GM21825 (cell line): ENCODE results near the gene PAK4.
"Not testable (repeated sequence)": the region's sequence is repeated elsewhere in the genome, so short reads cannot be mapped to it uniquely, and the experiment has no call there.

ENCODE experiments used
- ATAC-seq: cut with Tn5 transposase; IDR thresholded peaks from one replicate; pipeline ENCODE4 v1.9.1; 2021; ENCODE audit warnings: mild to moderate bottlenecking, moderate library complexity; ENCODE audit not compliant: unreplicated experiment

Gene PAK4

DNA sequence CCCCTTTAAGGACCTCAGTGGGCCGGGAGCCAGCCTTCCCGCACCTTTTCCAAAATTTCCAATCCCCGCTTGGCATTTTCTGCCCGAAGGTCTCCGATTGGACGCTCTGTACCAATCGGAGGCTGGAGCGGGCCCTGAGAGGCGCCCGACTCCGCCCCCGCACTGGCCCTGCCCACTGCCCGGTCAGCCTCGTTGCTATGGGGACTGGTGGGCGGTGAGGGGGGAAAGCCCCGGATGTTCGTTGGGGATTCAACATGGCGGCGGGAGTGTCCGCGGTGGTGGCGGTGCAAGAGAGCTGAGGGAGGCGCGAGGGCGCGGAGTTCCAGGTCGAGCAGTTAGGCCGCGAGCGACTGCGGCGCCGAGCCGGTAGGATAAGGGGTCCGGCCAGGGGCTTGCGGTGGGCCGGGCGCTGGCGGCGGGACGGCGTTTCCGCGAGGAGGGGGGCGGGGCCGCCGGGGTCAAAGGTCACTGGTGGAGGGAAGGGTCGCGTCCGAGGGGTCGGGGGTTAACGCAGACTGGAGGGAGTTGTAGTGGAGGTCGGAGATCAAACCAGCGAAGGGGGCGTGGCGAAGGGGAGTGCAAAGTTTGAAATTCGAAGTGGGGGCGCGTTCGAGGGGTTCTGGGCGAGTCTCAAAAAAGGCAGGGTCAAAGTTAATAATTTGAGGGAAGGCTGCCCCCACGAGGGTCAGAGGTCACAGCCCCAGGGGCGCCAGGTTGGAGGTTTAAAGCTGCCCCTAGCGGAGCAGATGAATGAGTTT, at the start of gene PAK4:
TSS of gene PAK4 (plus strand) at position 233 of the 758 bp plus-strand sequence. CDS start 43,768 bp downstream, outside the sequence.
- peak; percentile 89 for ATAC-seq

DNA sequence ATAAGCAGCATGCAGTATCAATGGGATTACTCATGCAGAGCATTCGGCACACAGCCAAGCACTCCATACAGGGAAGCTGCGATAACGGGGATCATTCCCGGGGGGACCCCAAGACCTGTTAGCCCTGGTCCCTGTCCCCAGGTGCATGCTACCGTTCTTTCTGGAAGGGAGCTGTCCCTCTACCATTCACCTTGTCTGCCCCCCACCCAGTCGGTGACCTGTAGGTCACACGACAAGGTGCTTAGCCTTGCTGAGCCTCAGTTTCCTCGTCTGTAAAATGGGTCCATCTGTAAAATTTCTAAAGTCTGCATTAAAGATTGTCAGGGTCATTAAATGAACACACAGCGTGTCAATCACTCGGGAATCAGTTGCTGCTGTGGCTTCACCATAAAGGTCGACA, 48.3 kb upstream of the PAK4 start:
- no peak for ATAC-seq

- ATAC-seq = no peak
Measured at GRCh38 chr19:39078436-39079200, 47.0 kb upstream of the PAK4 start.

GRCh38 chr19:39080431-39080830, 45.2 kb upstream of the PAK4 start:
- ATAC-seq = no peak

- ATAC-seq = no peak
Measured at GRCh38 chr19:39082167-39082566, 43.4 kb upstream of the PAK4 start.

DNA sequence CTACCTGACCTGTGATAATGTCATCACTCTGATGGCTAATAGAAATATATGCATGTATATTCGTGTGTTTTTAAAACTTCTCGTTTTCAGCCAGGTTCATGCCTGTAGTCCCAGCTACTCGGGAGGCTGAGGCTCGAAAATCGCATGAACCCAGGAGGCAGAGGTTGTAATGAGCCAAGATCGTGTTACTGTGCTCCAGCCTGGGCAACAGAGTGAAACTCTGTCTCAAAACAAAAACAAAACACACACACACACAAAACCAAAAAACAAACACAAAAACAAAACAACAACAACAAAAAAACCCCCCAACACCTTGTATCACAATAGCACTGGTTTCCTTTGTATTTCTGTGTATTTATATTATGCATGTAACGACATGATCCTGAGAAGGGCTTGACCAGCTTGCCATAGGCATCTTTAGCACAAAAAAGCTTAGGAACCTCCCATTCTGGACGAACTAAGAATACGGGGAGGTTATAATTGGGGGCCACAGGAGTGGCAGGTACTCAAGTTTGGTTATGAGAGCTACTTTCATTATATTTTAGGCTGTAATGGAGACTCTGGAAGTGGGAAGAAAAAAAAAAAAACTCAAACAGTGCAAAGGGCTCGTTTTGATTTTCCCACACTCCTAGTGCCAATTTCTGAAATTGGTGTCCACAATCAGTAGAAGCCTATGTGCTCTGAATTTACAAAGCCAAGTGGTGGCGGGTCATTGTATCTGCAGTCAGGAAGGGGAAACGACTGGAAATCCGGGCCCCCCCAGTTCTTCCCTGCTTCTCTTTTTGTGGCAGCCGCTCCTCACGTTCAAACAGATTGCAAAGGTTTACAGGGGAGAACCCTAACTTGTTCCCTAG, 42.6 kb upstream of the PAK4 start:
- no peak for ATAC-seq

DNA sequence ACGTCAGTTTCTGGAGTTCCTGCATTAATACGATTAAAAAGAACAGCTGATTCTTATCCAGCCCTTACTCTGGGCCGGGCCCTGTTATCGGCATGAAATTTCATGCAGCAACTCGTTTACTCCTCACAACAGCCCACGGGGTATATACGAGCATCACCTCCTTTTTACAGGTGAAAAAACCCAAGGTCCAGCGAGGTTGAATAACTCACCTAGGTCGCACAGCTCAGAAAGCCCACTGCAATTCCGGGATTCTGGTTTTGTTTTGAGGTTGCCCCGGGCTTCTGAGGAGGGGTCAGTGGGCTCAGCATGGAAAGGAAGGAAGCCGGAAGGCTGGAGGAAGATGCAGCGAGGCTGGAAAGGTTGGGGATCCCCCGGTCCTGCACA, 42.0 kb upstream of the PAK4 start:
- ATAC-seq = no peak

- no peak for ATAC-seq
Measured at GRCh38 chr19:39083983-39084731, 41.4 kb upstream of the PAK4 start, which contains the start of gene ACP7. Gene ACP7 (plus strand): TSS chr19:39084368. CDS start chr19:39085270, 902 bp downstream.

DNA sequence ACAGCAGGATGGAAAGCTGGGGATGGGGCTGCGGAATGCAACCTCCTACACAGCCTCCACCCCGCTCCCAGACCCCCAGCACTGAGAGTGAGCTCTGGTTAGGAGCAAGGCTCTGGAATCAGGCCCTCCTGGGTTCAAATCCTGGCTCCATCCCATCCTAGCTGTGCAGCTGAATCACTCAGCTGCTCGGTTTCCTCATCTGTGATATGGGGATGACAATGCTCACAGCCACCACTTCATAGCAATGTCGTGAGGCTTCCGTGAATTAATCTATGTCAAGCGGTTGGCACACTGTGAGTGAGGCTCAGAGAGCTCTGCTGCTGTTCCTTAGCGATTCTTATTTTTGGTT, 40.9 kb upstream of the PAK4 start:
- ATAC-seq = no peak

GRCh38 chr19:39085392-39085791, 40.2 kb upstream of the PAK4 start:
- no peak for ATAC-seq

DNA sequence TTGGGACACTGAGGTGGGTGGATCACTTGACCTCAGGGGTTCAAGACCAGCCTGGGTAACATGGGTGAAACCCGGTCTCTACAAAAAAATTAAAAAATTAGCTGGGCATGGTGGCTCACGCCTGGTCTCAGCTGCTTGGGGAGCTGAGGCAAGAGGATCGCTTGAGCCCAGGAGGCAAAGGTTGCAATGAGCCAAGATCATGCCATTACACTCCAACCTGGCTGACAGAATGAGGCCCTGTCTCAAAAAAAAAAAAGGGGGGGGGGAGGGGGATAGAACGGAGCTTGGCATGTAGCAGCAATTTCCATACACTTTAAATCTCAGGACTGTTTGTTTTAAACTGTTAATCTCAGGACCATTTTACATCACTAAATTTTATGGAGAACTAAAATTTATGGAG, 39.2 kb upstream of the PAK4 start:
- no peak for ATAC-seq

DNA sequence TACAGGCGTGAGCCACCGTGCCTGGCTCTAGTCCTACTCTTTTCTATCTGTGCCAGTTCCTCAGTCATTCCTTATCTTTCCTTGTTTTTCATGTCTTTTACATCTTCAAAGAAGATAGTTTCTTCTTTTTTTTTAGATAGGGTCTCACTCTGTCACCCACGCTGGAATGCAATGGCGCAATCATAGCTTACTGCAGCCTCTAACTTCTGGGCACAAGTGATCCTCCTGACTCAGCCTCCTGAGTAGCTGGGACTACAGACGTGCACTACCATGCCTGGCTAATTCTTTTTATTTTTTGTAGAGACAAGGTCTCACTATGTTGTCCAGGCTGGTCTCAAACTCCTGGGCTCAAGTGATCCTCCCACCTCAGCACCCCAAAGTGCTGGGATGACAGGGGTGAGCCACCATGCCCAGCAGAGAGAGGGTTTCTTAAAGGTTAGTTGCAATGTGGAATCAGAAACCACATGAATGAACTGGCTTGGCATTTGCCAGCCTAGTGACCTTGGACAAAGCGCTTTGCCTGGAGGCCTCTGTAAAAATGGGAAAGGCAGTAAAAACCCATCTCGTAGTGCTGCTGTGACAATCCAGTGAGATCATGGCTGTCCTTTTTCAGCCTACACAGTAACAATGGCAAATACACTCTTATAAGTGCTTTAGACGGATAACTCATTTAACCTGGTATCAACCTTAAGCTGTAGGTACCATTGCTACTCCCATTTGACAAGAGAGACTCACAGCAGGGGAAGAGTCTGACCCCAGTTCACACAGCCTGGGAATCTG, 37.5 kb upstream of the PAK4 start:
- ATAC-seq = no peak

DNA sequence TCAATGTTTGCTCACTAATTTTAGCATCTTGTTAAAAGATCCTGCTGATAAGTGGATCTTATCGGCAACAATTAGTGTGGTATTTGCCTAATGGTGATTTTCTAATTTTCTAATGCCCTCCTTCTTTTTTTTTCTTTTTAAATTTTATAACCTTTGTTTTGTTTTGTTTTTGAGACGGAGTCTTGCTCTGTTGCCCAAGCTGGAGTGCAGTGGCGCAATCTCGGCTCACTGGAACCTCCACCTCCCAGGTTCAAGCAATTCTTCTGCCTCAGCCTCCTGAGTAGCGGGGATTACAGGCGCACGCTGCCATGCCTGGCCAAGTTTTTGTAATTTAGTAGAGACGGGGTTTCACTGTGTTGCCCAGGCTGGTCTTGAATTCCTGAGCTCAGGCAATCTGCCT, 35.6 kb upstream of the PAK4 start:
- not testable (repeated sequence) for ATAC-seq

GRCh38 chr19:39090881-39091280, 34.7 kb upstream of the PAK4 start:
- ATAC-seq = no peak

DNA sequence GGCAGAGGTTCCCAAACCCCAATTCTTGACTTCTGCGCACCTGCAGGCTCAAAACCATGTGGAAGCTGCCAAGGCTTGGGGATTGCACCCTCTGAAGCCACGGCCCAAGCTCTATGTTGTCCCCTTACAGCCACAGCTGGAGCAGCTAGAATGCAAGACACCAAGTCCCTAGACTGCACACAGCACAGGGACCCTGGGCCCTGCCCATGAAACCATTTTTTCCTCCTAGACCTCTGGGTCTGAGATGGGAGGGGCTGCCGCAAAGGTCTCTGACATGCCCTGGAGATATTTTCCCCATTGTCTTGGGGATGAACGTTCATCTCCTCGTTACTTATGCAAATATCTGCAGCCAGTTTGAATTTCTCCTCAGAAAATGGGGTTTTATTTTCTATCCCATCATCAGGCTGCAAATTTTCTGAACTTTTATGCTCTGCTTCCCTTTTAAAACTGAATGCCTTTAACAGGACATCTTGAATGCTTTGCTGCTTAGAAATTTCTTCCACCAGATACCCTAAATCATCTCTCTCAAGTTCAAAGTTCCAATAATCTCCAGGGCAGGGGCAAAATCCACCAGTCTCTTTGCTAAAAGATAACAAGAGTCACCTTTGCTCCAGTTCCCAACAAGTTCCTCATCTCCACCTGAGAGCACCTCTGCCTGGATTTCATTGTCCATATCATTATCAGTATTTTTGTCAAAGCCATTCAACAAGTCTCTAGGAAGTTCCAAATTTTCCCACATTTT, 29.6 kb upstream of the PAK4 start:
- ATAC-seq = not testable (repeated sequence)

DNA sequence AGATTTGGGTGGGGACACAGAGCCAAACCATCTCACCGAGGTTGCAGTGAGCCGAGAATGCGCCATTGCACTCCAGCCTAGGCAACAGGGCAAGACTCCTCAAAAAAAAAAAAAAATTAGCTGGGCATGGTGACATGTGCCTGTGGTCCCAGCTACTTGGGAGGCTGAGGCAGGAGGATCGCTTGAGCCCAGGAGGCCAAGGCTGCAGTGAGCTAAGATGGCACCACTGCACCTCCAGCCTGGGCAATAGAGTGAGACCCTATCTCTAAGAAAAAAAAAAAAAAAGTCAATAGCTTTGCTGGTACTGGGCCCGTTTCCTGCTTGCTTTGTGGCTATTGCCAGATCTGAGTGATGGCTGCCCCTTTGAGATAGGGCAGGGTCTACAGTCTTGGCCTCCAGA, 28.3 kb upstream of the PAK4 start:
- ATAC-seq = no peak

DNA sequence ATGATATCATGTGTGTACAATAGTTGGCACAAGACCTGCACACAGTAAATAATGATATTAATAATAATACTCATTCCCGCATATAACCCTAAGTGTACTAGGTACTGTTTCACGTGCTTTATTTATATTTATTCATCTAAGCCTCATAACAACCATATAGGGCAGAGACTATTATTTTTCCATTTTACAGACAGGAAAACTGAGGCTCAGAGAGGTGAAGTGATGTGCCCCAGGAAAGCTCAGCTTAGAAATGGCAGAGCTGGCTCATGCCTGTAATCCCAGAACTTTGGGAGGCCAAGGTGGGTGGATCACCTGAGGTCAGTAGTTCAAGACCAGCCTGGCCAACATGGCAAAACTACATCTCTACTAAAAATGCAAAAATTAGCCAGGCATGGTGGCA, 27.9 kb upstream of the PAK4 start:
- no peak for ATAC-seq

DNA sequence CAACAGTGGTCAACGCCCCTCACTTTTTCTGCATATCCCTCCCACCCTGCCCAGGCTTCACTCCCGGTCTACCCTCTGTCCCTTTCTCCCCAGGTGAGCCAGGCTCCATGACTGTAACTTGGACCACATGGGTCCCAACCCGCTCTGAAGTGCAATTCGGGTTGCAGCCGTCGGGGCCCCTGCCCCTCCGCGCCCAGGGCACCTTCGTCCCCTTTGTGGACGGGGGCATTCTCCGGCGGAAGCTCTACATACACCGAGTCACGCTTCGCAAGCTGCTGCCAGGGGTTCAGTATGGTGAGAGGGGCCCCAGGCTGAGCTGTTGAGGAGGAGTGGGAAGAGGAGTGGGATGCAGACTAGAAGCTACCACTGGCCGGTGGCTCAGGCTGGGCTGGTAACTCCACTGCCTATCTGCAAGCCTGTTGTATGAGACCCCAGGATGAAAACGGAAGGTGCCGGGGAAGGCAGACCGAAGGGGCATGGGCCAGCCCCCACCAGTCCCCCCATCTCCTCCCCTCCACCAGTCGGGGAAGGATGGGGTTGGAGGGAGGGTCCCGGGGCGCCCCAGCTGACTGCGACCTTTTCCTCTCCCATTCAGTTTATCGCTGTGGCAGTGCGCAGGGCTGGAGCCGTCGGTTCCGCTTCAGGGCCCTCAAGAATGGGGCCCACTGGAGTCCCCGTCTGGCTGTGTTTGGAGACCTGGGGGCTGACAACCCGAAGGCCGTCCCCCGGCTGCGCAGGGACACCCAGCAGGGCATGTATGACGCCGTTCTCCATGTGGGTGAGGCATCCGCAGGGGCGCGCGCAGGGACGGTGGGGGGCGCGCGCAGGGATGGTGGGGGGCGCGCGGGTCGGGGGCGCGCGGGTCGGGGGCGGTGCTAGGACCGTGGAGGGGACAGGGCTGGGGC, 27.0 kb upstream of the PAK4 start:
- ATAC-seq = no peak
